Measurements from ENCODE around the gene APOBEC3B.
"Not testable (repeated sequence)": the region's sequence is repeated elsewhere in the genome, so short reads cannot be mapped to it uniquely, and the experiment has no call there.

GRCh38 chr22:39008271-39008850, 26.2 kb downstream of the APOBEC3B start:
- TF ChIP-seq CTCF (IDR thresholded peaks at IDR 0.05; ENCODE audit: poor library complexity); EZH2 (IDR thresholded peaks at IDR 0.05; ENCODE audit: borderline replicate concordance); EZH2phosphoT487 (IDR thresholded peaks at IDR 0.05; ENCODE audit: low read depth, severe bottlenecking, unreplicated experiment): not testable (repeated sequence)
